ENCODE results near the gene FXR1.

Gene FXR1

DNA sequence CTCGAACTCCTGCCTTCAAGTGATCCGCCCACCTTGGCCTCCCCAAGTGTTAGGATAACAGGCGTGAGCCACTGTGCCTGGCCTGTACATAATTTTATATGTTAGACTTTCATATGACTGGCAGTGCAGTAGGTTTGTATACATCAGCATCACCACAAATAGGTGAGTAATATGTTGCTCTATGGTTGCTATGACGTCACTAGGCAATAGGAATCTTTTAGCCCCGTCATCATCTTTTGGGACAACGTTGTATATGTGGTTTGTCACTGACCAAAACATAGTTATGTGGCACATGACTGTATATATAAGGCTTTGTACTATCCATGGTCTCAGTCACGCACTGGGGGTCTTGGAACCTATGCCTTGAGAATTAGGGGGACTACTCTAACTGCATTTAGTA lies 94.1 kb downstream of the FXR1 start:
- no peak for DNase-seq (ENCODE audit: extremely low read depth, low read depth)
- TF ChIP-seq, protein P1, sequence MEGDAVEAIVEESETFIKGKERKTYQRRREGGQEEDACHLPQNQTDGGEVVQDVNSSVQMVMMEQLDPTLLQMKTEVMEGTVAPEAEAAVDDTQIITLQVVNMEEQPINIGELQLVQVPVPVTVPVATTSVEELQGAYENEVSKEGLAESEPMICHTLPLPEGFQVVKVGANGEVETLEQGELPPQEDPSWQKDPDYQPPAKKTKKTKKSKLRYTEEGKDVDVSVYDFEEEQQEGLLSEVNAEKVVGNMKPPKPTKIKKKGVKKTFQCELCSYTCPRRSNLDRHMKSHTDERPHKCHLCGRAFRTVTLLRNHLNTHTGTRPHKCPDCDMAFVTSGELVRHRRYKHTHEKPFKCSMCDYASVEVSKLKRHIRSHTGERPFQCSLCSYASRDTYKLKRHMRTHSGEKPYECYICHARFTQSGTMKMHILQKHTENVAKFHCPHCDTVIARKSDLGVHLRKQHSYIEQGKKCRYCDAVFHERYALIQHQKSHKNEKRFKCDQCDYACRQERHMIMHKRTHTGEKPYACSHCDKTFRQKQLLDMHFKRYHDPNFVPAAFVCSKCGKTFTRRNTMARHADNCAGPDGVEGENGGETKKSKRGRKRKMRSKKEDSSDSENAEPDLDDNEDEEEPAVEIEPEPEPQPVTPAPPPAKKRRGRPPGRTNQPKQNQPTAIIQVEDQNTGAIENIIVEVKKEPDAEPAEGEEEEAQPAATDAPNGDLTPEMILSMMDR (IDR thresholded peaks at IDR 0.05; ENCODE audit: low read depth, low read length, missing control alignments): no peak
- H3K4me3 ChIP-seq (replicated peaks; ENCODE audit: low read depth, low read length): no peak overlapping the region

DNA sequence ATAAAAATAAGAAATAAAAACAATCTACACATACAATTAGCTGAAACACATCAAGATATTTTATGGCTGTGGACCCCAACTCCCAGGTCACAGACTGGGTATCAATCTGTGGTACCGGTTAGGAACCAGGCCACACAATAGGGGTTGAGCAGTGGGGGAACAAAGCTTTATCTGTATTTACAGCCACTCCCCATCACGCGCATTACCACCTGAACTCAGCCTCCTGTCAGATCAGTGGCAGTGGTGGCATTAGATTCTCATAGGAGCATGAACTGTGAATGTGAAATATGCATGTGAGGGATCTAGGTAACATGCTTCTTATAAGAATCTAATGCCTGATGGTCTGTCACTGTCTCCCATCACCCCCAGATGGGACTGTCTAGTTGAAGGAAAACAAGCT lies 94.8 kb downstream of the FXR1 start:
- no peak for DNase-seq (ENCODE audit: extremely low read depth, low read depth)
- no peak overlapping the region for H3K4me3 ChIP-seq (replicated peaks; ENCODE audit: low read depth, low read length)
- TF ChIP-seq, protein P1 (IDR thresholded peaks at IDR 0.05; ENCODE audit: low read depth, low read length, missing control alignments): no peak

DNA sequence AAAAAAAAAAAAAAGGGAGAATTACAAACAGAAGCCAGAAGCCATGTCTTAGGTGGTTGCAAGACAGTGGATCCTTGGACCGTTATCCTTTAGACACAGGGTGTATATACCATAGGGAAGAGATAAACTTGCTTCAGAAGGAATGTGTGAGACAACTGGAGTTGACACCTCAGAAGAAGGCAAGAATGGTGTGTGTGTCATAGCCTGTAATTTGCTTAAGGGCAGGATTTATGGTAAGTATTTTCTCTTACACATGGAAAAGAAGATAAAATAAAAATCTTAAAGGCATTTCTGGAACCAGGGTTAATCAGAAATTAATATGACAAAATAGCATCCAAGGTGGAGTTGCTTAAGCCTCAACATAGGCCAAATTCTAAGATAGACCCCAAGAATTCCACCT lies 96.3 kb downstream of the FXR1 start:
- H3K4me3 ChIP-seq (replicated peaks; ENCODE audit: low read depth, low read length): no peak overlapping the region
- TF ChIP-seq, protein P1 (IDR thresholded peaks at IDR 0.05; ENCODE audit: low read depth, low read length, missing control alignments): no peak
- DNase-seq (ENCODE audit: extremely low read depth, low read depth): no peak

DNA sequence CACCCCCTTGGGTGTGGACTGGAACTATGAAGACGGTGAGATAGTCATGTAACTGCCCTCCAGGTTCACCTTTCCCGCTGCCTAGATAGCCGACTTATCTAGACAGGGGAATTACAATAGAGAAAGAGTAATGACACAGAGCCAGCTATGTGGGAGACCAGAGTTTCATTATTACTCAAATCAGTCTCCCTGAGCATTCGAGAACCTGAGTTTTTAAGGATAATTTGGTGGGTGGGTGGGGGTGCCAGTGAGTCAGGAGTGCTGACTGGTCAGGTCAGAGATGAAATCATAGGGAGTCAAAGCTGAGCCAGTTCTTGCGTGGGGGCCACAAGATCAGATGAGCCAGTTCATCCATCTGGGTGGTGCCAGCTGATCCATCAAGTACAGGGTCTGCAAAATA lies 96.8 kb downstream of the FXR1 start:
- no peak for DNase-seq (ENCODE audit: extremely low read depth, low read depth)
- TF ChIP-seq, protein P1 (IDR thresholded peaks at IDR 0.05; ENCODE audit: low read depth, low read length, missing control alignments): no peak
- H3K4me3 ChIP-seq (replicated peaks; ENCODE audit: low read depth, low read length): no peak overlapping the region

DNA sequence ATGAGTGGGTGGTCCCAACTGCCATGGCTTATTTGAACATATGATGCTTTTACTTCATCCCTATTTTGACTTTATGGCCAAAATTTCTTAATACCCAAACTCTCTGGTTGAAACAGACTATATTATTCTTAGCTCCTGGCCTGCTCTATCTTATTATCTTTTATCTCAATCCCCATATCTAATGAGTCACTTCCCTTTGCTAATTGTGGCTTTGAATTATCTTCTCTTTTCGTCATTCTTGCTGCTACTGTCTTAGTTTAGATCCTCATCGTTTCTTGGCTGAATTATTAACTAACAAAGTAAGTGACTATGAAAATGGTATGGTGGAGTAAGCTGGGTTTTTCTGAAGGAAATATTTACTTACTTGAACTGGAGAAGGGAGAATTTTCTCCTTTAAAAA lies 105.2 kb downstream of the FXR1 start:
- TF ChIP-seq, protein P1 (IDR thresholded peaks at IDR 0.05; ENCODE audit: low read depth, low read length, missing control alignments): no peak
- H3K4me3 ChIP-seq (replicated peaks; ENCODE audit: low read depth, low read length): no peak overlapping the region
- DNase-seq (ENCODE audit: extremely low read depth, low read depth): no peak

DNA sequence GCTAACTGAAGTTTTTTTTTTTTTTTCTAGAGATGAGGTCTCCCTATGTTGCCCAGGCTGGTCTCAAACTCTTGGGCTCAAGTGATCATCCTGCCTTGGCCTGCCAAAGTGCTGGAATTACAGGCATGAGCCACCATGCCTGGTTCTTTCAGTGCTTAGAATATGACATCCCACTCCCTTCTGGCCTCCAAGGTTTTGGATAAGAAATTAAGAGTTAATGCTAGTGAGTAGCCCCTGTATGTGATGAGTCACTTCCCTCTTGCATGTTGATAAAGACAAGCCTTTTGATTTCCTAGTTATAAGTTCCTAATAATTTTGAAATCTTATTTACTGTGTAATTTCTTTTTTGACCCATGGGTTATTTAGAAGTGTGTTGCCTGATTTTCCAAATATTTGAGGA lies 112.7 kb downstream of the FXR1 start:
- H3K4me3 ChIP-seq (replicated peaks; ENCODE audit: low read depth, low read length): no peak overlapping the region
- TF ChIP-seq, protein P1 (IDR thresholded peaks at IDR 0.05; ENCODE audit: low read depth, low read length, missing control alignments): no peak
- no peak for DNase-seq (ENCODE audit: extremely low read depth, low read depth)

DNA sequence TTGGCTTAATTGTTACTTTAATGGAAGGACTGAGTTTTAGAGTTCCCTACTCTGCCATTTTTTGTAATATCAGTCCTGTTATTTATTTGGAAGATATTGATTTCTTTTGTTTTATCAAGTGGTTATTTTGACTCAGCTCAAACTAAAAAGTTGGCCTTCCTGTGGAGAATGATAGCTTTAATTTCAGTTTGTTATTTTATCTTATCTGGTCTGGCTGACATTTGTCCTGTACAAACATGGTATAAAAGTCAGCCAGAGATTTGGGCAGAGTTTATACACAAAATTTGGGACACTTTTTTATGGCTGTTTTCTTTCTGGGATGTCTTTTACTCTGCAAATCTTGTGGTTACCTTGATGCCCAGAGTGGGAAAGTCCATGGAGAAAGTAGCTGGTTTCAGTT lies 118.5 kb downstream of the FXR1 start:
- no peak for DNase-seq (ENCODE audit: extremely low read depth, low read depth)
- TF ChIP-seq, protein P1 (IDR thresholded peaks at IDR 0.05; ENCODE audit: low read depth, low read length, missing control alignments): no peak
- no peak overlapping the region for H3K4me3 ChIP-seq (replicated peaks; ENCODE audit: low read depth, low read length)

Measured in HFF-Myc (cell line).